COLO829 (cell line): ENCODE measurements around the gene UBXN6.

Experiments used
- DNase-seq: peaks from one replicate; pipeline ENCODE4 v3.0.0; 2012; ENCODE audit warnings: low spot score

Gene UBXN6

GRCh38 chr19:4455719-4456475, 1.7 kb downstream of the UBXN6 start:
- DNase-seq, result no peak

- DNase-seq, result no peak
Observed at GRCh38 chr19:4454747-4455718, 2.6 kb downstream of the UBXN6 start.

- DNase-seq, result no peak
Observed at GRCh38 chr19:4453232-4454179, 4.1 kb downstream of the UBXN6 start.

- no peak for DNase-seq
Observed at GRCh38 chr19:4452230-4452990, 5.2 kb downstream of the UBXN6 start.

- DNase-seq, result no peak
Observed at GRCh38 chr19:4449639-4450028, 8.0 kb downstream of the UBXN6 start.

- no peak for DNase-seq
Observed at GRCh38 chr19:4449022-4449638, 8.5 kb downstream of the UBXN6 start.

- no peak for DNase-seq
Observed at GRCh38 chr19:4448147-4448985, 9.2 kb downstream of the UBXN6 start.

GRCh38 chr19:4447327-4448146, 10.1 kb downstream of the UBXN6 start:
- DNase-seq, result no peak

- no peak for DNase-seq
Observed at GRCh38 chr19:4446704-4447200, 10.8 kb downstream of the UBXN6 start.

- no peak for DNase-seq
Observed at GRCh38 chr19:4445963-4446703, 11.5 kb downstream of the UBXN6 start.

- DNase-seq, result no peak
Observed at GRCh38 chr19:4444765-4445741, 12.5 kb downstream of the UBXN6 start.

GRCh38 chr19:4443966-4444764, 13.4 kb downstream of the UBXN6 start:
- no peak for DNase-seq

- no peak for DNase-seq
Observed at GRCh38 chr19:4443188-4443587, 14.4 kb downstream of the UBXN6 start.

GRCh38 chr19:4442819-4443146, 14.8 kb downstream of the UBXN6 start:
- no peak for DNase-seq

GRCh38 chr19:4441994-4442818, 15.4 kb downstream of the UBXN6 start:
- no peak for DNase-seq
